NOMO-1 treated with DMSO at 0.1 percent for 48 hours (cell line): ENCODE data around the gene VIPAS39.

Experiments
- DNase-seq: peaks from one replicate; lab custom pipeline; 2025; ENCODE audit not compliant: unreplicated experiment; lab: John Stamatoyannopoulos, UW

The VIPAS39 gene

DNA sequence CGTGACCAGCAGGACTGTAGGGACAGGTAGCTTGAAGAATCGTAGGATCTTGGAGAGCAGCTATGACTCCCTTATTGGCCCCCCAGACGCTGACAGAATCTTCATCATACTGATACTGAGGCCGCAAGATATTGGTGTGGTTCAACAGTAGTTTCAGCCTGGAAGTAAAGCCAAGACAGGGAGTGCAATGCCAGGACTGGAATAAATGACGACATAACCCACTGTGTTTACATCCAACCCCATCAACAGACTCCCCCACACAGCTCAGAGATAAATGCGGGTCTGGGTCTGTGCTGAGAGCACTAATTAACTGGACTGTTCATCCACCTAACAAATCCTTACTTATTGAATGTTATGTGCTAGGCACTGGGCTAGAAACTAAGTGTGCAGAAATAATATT lies 50.7 kb downstream of the VIPAS39 start:
- DNase-seq = peak; percentile 43

DNA sequence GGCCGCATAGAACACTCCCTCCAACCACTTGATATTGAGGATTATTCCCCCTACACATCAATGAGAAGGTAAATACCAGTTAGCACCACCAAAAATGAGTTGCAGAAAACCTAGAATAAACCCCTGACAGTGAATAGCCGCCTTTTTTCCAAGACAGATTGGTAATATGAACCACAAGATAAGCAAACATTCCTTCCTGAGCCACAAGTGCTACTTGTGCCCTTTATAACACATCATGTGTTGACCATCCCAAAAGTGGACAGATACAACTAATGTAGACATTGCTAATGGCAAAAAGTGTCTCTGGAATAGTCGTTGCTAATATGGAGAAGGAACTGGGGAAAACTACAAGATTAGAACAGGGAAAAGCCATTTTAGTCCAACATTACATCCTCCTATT lies 51.3 kb downstream of the VIPAS39 start:
- no peak for DNase-seq

DNA sequence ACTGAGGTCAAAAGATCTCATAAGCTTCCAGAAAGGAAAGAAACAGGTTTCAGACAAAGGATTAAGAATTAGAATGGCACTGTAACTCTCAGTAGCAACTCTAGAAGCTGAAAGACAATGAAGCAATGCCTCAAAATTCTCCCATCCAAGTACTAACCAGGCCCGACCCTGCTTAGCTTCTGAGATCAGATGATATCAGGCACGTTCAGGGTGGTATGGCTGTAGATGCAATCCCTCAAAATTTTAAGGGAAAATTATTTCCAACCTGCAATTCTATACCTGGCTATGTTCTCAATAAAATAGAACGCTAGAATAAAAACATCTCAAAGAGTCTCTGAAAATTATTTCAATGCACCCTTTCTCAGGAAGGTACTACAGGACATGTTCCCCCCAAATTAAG lies 53.6 kb downstream of the VIPAS39 start:
- DNase-seq = no peak

DNA sequence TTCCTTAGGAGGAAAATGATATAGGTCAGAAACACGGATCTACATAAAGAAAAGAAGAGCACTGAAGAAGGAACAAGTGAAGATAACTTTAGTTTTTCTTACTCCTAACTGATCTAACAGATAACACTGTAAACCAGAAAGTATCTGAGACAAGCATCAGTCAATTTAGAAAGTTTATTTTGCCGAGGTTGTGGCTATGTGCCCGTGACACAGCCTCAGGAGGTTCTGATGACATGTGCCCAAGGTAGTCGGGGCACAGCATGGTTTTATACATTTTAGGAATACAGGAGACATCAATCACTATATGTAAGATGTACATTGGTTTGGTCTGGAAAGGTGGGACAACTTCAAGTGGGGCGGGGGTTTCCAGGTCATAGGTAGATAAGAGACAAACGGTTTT lies 57.2 kb downstream of the VIPAS39 start:
- DNase-seq = no peak

DNA sequence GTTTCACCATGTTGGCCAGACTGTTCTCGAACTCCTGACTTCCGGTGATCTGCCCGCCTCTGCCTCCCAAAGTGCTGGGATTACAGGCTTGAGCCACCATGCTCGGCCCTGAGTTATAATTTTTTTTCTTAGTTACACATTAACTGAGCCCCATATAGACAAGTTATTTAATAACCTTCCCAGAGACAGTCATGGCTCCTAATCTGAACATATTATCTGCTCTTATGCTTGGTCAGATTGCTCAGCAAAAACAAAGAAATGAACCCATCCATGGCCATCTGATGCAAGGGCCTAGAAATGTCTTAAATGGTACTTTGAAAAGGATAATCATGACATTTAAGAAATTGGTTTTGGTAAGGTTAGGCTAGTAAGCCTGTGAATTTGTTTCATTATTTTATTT lies 67.2 kb downstream of the VIPAS39 start:
- DNase-seq = no peak

DNA sequence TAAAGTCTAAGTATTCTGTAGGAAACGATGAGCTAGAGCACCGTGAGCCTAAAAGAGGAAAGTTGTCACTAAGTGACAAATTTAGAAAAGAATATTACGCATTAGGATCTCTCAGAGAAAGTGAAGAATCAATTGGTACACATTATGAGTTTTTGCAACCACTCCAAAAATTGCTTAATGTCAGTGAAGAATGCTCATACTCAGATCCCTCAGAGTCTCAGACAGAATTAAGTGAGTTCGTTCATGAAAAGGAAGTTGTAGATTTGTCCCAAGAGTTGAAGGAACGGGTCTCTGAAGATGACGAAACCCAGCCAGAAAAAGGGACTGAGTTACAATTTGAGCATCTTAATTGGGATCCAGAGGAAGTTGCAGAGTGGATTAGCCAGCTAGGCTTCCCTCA lies 78.7 kb downstream of the VIPAS39 start:
- DNase-seq = peak; percentile 74

DNA sequence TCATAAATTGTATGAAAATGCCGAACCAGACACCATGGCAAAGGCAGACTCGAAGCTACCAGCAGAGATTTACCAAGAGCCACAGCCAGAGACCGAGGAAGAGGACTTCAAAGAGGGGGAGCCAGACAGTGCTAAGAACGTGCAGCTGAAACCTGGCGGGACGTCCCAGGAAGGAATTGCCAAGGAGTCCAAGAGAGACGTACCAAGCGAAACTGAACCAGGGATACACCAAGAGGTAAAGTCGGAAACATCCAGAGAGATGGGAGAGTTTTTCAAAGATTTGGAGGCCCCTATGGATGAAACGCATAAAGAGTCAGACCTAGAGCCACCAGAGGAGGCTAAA lies 79.9 kb downstream of the VIPAS39 start:
- DNase-seq = no peak

DNA sequence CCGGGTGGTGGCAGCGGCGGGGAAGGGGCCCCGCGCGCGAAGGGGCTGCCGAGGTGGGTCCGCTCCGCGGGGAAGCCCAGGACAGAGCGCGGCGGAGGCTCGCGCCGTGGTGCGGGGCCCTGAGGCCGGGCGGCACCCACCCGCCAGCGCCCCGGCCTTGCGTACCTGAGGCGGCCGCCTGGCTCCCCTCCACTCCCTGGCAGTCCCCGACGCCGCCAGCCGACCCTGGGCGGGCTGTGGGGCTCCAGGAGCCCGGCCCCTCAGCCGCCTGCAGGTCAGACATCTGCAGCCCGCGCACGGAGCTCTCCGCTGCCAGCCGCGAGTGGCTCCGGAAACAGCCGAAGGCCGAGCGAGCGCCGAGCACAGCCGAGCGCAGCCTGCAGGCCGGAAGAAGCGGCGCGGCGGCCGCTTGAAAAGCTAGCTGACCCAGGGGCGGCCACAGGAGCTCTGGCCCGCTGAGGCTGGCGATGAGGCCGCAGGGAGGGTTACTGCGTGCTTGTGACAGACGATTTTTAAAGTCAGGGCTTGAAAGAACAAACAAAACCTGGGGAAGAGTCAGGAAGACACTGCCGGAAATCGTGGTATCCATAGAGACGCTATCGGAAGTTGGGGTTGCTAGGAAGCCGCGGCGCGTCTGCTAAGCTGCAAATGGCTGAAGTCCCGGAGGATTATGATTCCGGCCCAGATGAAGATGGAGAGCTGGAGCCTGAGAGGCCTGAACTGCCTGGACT lies 80.5 kb downstream of the VIPAS39 start, which contains the start of the genes SAMD15 and TMED8:
Gene SAMD15 (plus strand): TSS at position 609 of the 731 bp plus-strand sequence. CDS start 40 bp downstream, at position 649.
Gene TMED8 (minus strand): TSS at position 324 of the 731 bp plus-strand sequence. CDS start 41 bp downstream, at position 283.
- peak; percentile 79 for DNase-seq
